Measurements from ENCODE around the gene ISM1. TPM values are rescaled to one million over a fixed set of nuclear protein-coding genes. Genes with fewer than 3 reads are reported as not detected.

ISM1 gene
- polyA plus RNA-seq, 1 donor from 2014 or later = not detected

- H3K27me3 ChIP-seq (ENCODE audit: insufficient read depth, low read depth, low read length) = no peaks in the 10 kb centered on the region
- H3K36me3 ChIP-seq (ENCODE audit: insufficient read depth, low read length) = no peaks in the 10 kb centered on the region
- H3K4me3 ChIP-seq (ENCODE audit: low read length) = no peak overlapping the region
- no peaks in the 10 kb centered on the region for H4K20me1 ChIP-seq (ENCODE audit: insufficient read depth)
- TF ChIP-seq TAF1 (IDR thresholded peaks at IDR 0.05; ENCODE audit: low read depth) (no peak), REST (IDR thresholded peaks at IDR 0.05; ENCODE audit: borderline replicate concordance) (no peak), RAD21 (conservative IDR thresholded peaks at IDR 0.05) (no peak), POLR2AphosphoS5 (IDR thresholded peaks at IDR 0.05) (no peak), SMC3 (conservative IDR thresholded peaks at IDR 0.05; ENCODE audit: poor library complexity) (no peak), EP300 (conservative IDR thresholded peaks at IDR 0.05; ENCODE audit: poor library complexity, severe bottlenecking) (no peak), EZH2 (IDR thresholded peaks at IDR 0.05; ENCODE audit: borderline replicate concordance, insufficient read depth, low read length, poor library complexity, severe bottlenecking) (no peak), MXI1 (conservative IDR thresholded peaks at IDR 0.05; ENCODE audit: poor library complexity, severe bottlenecking) (no peak)
- TF ChIP-seq, protein P1, sequence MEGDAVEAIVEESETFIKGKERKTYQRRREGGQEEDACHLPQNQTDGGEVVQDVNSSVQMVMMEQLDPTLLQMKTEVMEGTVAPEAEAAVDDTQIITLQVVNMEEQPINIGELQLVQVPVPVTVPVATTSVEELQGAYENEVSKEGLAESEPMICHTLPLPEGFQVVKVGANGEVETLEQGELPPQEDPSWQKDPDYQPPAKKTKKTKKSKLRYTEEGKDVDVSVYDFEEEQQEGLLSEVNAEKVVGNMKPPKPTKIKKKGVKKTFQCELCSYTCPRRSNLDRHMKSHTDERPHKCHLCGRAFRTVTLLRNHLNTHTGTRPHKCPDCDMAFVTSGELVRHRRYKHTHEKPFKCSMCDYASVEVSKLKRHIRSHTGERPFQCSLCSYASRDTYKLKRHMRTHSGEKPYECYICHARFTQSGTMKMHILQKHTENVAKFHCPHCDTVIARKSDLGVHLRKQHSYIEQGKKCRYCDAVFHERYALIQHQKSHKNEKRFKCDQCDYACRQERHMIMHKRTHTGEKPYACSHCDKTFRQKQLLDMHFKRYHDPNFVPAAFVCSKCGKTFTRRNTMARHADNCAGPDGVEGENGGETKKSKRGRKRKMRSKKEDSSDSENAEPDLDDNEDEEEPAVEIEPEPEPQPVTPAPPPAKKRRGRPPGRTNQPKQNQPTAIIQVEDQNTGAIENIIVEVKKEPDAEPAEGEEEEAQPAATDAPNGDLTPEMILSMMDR (IDR thresholded peaks at IDR 0.05; ENCODE audit: poor library complexity, severe bottlenecking) = no peak
- H3K27ac ChIP-seq (ENCODE audit: low read length) = no peak overlapping the region
- H3K79me2 ChIP-seq (replicated peaks; ENCODE audit: insufficient read depth, low read length) = no peaks in the 10 kb centered on the region
- H3K9me3 ChIP-seq (ENCODE audit: low read length) = no peaks in the 10 kb centered on the region
- no peak overlapping the region for H2AFZ ChIP-seq (ENCODE audit: low read depth, low read length)
- no peaks in the 10 kb centered on the region for H3K9me2 ChIP-seq (ENCODE audit: insufficient read depth, low read length)
- no peak overlapping the region for H3K9ac ChIP-seq (ENCODE audit: low read length)
- H3F3A ChIP-seq (ENCODE audit: insufficient read depth, low read length, poor library complexity, severe bottlenecking) = no peaks in the 10 kb centered on the region
- H3K4me2 ChIP-seq (ENCODE audit: low read length) = no peak overlapping the region
These were observed 44.9 kb downstream of the ISM1 start for GRCh38 chr20:13265941-13266340.

DNA sequence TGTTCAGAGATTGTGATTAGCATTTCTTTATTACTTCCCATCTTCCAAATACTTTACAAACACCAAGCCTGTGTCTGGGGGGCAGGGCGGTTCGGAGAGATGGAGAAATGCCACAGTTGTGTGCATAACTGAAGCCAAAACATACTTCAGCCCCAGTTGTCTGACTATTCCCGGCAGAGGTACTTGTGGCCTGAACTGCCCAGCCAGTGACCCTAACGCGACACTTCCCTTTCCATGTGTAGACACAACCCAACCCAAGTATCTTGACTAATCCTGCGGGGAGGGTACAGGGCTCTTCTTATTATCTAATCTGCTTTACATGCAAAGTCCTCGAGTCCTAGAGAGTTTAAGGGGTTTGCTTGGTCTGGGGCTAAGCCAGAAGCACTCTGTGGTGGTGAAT, 46.2 kb downstream of the ISM1 start:
- Histone ChIP-seq H3K27ac (ENCODE audit: low read length) (no peak overlapping the region), H4K20me1 (ENCODE audit: insufficient read depth) (no peaks in the 10 kb centered on the region), H3K4me3 (ENCODE audit: low read length) (no peak overlapping the region), H3K36me3 (ENCODE audit: insufficient read depth, low read length) (no peaks in the 10 kb centered on the region), H3K9me2 (ENCODE audit: insufficient read depth, low read length) (no peaks in the 10 kb centered on the region), H2AFZ (ENCODE audit: low read depth, low read length) (no peak overlapping the region), H3K4me2 (ENCODE audit: low read length) (no peak overlapping the region), H3K79me2 (replicated peaks; ENCODE audit: insufficient read depth, low read length) (no peaks in the 10 kb centered on the region), H3K9me3 (ENCODE audit: low read length) (no peaks in the 10 kb centered on the region), H3F3A (ENCODE audit: insufficient read depth, low read length, poor library complexity, severe bottlenecking) (no peaks in the 10 kb centered on the region), H3K27me3 (ENCODE audit: insufficient read depth, low read depth, low read length) (no peaks in the 10 kb centered on the region), H3K9ac (ENCODE audit: low read length) (no peak overlapping the region)
- TF ChIP-seq EZH2 (IDR thresholded peaks at IDR 0.05; ENCODE audit: borderline replicate concordance, insufficient read depth, low read length, poor library complexity, severe bottlenecking) = no peak
- TF ChIP-seq, protein P1 (IDR thresholded peaks at IDR 0.05; ENCODE audit: poor library complexity, severe bottlenecking) = no peak
- no peak for TF ChIP-seq TAF1 (IDR thresholded peaks at IDR 0.05; ENCODE audit: low read depth)

All from neural cell (in vitro differentiated cells).